ENCODE results near the gene DLL4.

DNA sequence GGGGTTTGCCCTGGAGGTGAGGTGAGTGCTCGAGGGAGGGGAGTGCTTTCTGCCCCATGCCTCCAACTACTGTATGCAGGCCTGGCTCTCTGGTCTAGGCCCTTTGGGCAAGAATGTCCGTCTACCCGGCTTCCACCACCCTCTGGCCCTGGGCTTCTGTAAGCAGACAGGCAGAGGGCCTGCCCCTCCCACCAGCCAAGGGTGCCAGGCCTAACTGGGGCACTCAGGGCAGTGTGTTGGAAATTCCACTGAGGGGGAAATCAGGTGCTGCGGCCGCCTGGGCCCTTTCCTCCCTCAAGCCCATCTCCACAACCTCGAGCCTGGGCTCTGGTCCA lies 9.4 kb downstream of the DLL4 start:
- TF ChIP-seq, protein P1, sequence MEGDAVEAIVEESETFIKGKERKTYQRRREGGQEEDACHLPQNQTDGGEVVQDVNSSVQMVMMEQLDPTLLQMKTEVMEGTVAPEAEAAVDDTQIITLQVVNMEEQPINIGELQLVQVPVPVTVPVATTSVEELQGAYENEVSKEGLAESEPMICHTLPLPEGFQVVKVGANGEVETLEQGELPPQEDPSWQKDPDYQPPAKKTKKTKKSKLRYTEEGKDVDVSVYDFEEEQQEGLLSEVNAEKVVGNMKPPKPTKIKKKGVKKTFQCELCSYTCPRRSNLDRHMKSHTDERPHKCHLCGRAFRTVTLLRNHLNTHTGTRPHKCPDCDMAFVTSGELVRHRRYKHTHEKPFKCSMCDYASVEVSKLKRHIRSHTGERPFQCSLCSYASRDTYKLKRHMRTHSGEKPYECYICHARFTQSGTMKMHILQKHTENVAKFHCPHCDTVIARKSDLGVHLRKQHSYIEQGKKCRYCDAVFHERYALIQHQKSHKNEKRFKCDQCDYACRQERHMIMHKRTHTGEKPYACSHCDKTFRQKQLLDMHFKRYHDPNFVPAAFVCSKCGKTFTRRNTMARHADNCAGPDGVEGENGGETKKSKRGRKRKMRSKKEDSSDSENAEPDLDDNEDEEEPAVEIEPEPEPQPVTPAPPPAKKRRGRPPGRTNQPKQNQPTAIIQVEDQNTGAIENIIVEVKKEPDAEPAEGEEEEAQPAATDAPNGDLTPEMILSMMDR (IDR thresholded peaks at IDR 0.05; ENCODE audit: low read depth, low read length, poor library complexity, severe bottlenecking) = no peak
- no peak for TF ChIP-seq EZH2phosphoT487 (IDR thresholded peaks at IDR 0.05; ENCODE audit: borderline replicate concordance, low read length)
